HFF-Myc (cell line): Measurements from ENCODE around the gene RPE65.
"Not testable (repeated sequence)": the region's sequence is repeated elsewhere in the genome, so short reads cannot be mapped to it uniquely, and the experiment has no call there.

Experiments
- DNase-seq: peaks from one replicate; pipeline ENCODE4 v3.0.0-alpha.2; 2011; ENCODE audit warnings: low read depth; ENCODE audit errors: extremely low read depth
- H3K4me3 ChIP-seq: replicated peaks from 2 replicates; pipeline ENCODE4 v1.5.1; 2011; ENCODE audit warnings: low read depth, mild to moderate bottlenecking, control low read depth, low read length
- TF ChIP-seq, protein P1 (sequence below): IDR thresholded peaks from 2 replicates; pipeline ENCODE4 v1.5.1; 2012; ENCODE audit warnings: mild to moderate bottlenecking, low read depth, low read length, control low read depth; ENCODE audit errors: missing control alignments

RPE65 gene

DNA sequence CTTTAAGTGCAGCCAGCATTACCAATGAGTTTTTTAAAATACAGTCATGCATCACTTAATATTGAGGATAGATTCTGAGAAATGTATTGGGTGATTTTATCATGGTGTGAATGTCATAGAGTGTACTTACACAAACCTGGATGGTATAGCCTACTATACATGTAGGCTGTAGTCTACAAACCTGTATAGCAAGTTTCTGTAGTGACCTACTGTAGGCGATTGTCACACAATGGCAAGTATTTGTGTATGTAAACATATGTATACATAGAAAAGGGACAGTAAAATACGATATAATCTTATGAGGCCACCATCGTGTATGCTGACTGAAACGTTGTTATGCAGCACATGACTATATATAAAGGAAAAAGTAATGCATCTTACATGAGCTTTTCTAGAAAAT is 48.2 kb downstream of the RPE65 start:
- TF ChIP-seq, protein P1, sequence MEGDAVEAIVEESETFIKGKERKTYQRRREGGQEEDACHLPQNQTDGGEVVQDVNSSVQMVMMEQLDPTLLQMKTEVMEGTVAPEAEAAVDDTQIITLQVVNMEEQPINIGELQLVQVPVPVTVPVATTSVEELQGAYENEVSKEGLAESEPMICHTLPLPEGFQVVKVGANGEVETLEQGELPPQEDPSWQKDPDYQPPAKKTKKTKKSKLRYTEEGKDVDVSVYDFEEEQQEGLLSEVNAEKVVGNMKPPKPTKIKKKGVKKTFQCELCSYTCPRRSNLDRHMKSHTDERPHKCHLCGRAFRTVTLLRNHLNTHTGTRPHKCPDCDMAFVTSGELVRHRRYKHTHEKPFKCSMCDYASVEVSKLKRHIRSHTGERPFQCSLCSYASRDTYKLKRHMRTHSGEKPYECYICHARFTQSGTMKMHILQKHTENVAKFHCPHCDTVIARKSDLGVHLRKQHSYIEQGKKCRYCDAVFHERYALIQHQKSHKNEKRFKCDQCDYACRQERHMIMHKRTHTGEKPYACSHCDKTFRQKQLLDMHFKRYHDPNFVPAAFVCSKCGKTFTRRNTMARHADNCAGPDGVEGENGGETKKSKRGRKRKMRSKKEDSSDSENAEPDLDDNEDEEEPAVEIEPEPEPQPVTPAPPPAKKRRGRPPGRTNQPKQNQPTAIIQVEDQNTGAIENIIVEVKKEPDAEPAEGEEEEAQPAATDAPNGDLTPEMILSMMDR: no peak
- H3K4me3 ChIP-seq: no peak overlapping the region
- DNase-seq: no peak

DNA sequence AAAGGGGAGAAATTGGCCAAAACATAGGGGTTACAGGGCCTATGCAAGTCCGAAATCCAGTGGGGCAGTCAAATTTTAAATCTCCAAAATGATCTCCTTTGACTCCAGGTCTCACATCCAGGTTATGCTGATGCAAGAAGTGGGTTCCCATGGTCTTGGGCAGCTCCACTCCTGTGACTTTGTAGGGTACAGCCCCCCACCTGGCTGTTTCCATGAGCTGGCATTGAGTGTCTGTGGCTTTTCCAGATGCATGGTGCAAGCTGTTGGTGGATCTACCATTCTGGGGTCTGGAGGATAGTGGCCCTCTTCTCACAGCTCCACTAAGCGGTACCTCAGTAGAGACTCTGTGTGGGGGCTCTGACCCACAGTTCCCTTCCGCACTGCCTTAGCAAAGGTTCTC is 54.2 kb downstream of the RPE65 start:
- not testable (repeated sequence) for DNase-seq, H3K4me3 ChIP-seq

DNA sequence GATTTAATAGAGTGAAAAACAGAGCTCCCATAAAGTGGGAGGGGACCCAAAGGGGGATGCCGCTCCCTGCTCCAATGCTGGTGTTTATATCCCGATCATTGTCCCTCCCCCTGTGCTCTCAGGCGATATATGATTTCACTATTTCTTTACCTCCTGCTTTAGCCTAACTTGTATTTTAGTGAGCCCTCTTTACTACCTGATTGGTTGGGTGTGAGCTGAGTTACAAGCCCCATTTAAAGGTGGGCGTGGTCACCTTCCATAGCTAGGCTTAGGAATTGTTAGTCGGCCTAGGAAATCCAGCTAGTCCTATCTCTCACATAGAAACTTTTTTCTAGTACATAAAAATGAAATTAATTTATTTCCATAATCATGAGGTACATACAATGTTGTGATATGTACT is 57.3 kb downstream of the RPE65 start:
- H3K4me3 ChIP-seq, DNase-seq: not testable (repeated sequence)

DNA sequence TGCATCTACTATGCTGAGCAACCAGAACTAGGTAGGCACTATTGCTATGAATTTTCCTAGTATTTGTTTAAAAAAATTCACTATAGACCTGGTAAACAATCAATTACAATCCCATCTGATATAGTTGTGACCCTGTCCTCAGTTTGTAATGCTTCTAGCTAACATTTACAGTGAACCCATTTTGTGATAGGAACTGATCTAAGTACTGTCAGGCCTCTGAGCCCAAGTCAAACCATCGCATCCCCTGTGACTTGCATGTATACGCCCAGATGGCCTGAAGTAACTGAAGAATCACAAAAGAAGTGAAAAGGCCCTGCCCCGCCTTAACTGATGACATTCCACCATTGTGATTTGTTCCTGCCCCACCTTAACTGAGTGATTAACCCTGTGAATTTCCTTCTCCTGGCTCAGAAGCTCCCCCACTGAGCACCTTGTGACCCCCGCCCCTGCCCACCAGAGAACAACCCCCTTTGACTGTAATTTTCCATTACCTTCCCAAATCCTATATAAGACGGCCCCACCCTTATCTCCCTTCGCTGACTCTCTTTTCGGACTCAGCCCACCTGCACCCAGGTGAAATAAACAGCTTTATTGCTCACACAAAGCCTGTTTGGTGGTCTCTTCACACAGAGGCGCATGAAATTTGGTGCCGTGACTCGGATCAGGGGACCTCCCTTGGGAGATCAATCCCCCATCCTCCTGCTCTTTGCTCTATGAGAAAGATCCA is 63.8 kb downstream of the RPE65 start:
- H3K4me3 ChIP-seq, DNase-seq: not testable (repeated sequence)

DNA sequence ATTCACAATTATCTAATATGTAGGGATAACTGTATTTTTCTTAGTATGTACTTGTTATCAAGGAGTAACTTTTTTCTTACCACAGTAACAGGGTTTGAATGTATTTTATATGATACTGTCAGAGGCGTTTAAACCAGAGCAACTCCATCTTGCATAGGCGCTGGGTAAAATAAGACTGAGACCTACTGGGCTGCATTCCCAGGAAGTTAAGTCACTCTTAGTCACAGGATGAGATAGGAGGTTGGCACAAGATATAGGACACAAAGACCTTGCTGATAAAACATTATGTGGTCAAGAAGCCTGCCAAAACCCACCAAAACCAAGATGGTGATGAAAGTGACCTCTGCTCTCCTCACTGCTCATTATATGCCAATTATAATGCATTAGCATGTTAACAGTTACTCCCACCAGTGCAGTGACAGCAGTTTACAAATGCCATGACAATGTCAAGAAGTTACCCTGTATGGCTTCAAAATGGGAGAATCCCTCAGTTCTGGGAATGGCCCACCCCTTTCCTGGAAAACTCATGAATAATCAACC is 64.8 kb downstream of the RPE65 start:
- peak; percentile 51 for DNase-seq
- TF ChIP-seq, protein P1: no peak
- H3K4me3 ChIP-seq: no peak overlapping the region

DNA sequence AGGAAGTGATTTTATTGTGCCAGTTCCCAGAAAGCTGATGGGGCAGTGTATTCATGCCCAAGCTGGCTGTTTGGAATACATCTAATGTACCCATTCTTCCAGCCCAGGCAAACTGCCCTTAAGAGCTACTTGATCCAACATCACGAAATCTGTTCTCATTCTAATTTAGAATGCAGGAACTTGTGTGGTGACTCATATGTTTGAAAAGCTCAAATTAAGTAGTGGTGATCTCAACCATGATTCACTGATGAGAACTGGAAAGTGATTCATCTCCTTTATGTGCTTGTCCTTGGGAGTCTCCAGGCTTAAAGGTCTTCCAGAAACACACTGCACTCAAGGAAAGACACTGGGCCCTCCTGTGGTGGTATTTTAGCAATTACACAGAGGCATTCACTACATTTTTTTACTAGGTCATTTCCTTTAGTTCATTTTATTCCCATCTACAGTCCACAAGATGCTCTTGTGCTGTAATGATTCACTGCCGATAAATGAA is 65.4 kb downstream of the RPE65 start:
- no peak overlapping the region for H3K4me3 ChIP-seq
- TF ChIP-seq, protein P1: peak; percentile 36
- DNase-seq: peak; percentile 98

DNA sequence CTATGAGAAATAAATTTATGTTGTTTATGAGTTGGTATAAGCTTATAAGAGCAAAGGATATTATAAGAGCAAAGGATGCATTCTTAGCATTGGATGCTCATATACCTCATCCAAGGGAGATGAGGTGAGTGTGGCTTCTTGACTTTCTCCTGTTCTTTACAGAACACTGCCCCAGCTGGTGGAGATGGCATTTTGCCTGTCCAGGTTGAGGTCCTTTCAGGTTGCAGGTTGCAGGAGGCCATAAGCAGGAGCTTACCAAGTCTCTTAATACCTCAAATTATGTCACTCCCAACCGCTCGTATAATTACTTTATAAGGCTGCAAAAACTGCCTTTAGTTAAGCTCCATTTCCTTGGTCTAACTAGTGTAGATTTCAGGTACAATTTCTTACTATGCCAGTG is 66.7 kb downstream of the RPE65 start:
- DNase-seq: no peak
- TF ChIP-seq, protein P1: no peak
- H3K4me3 ChIP-seq: no peak overlapping the region

DNA sequence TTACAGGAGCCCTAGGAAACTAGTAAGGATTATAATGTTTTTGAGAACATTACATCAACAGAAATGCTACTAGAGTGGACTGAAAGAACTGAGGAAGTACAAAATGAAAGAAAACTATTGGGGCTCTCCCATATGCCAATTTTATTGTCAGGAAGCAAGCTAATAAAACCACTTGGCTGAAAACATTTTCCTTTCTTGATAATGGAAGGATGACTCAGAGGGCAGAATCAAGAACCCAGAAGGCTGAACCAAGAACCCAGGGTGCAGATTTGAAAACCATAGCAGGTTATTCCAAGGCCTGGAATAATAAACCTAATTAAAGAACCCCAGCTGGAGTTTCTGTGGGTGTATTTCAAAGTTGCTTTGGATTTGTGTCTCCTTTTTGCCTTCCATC is 70.7 kb downstream of the RPE65 start:
- no peak for DNase-seq
- H3K4me3 ChIP-seq: no peak overlapping the region
- TF ChIP-seq, protein P1: no peak
